SU-DHL-6 (cell line): ENCODE results near the gene CAPN15.

Source experiments
- H2AFZ ChIP-seq: fragments of 200-600 bp; sonication (generic); 2 replicates; pipeline ENCODE4 v1.6.1; 2014; ENCODE audit warnings: low read depth, mild to moderate bottlenecking, moderate library complexity, mixed read lengths, antibody characterized with exemption, low read length; ENCODE audit not compliant: severe bottlenecking
- H3F3A ChIP-seq: fragments of 200-600 bp; shearing (Covaris generic); 2 replicates; pipeline ENCODE4 v1.6.0; 2016; ENCODE audit warnings: antibody characterized with exemption, mild to moderate bottlenecking; ENCODE audit not compliant: insufficient read depth
- H3K27ac ChIP-seq: fragments of 200-600 bp; sonication (generic); 2 replicates; pipeline ENCODE4 v1.5.1; 2016; ENCODE audit warnings: low read depth, mild to moderate bottlenecking, low read length, moderate library complexity, mixed read lengths
- H3K27me3 ChIP-seq: fragments of 200-600 bp; sonication (generic), shearing (Covaris generic); 2 replicates; pipeline ENCODE4 v1.6.0; 2014; ENCODE audit warnings: mild to moderate bottlenecking, low read length
- H3K36me3 ChIP-seq: fragments of 200-600 bp; sonication (generic); 2 replicates; pipeline ENCODE4 v1.6.1; 2014; ENCODE audit warnings: mild to moderate bottlenecking, low read length, mixed read lengths
- H3K4me2 ChIP-seq: fragments of 300-600, 200-600 bp; shearing (Covaris generic), sonication (generic); 2 replicates; pipeline ENCODE4 v1.6.0; 2014; ENCODE audit warnings: low read length, low read depth, mild to moderate bottlenecking; ENCODE audit not compliant: poor library complexity, severe bottlenecking
- H3K4me3 ChIP-seq: fragments of 200-600 bp; sonication (generic); 2 replicates; pipeline ENCODE4 v1.5.1; 2014; ENCODE audit warnings: antibody characterized with exemption, low read length, mild to moderate bottlenecking, mixed read lengths; ENCODE audit not compliant: insufficient read depth, poor library complexity, severe bottlenecking
- H3K79me2 ChIP-seq: fragments of 200-600 bp; sonication (generic); 2 replicates; pipeline ENCODE4 v1.6.1; 2014; ENCODE audit warnings: mild to moderate bottlenecking, low read length, moderate library complexity; ENCODE audit not compliant: insufficient read depth
- H3K9ac ChIP-seq: fragments of 200-600 bp; sonication (generic); 2 replicates; pipeline ENCODE4 v1.7.0; 2014; ENCODE audit warnings: mild to moderate bottlenecking, low read length
- H3K9me2 ChIP-seq: fragments of 200-600 bp; sonication (generic); replicated peaks from 2 replicates; pipeline ENCODE4 v1.6.1; 2014; ENCODE audit warnings: low read length; ENCODE audit not compliant: insufficient read depth
- H3K9me3 ChIP-seq: fragments of 200-600 bp; sonication (generic); 2 replicates; pipeline ENCODE4 v1.6.1; 2014; ENCODE audit warnings: low read length, mixed read lengths; ENCODE audit not compliant: insufficient read depth
- H4K20me1 ChIP-seq: fragments of 200-600 bp; sonication (generic); 2 replicates; pipeline ENCODE4 v1.6.1; 2014; ENCODE audit warnings: low read depth, mild to moderate bottlenecking, antibody characterized with exemption, low read length, moderate library complexity, mixed read lengths
- EZH2phosphoT487 ChIP-seq: fragments of 200-600 bp; sonication (generic), shearing (Covaris generic); conservative IDR thresholded peaks from 2 replicates; pipeline ENCODE4 v1.6.1; 2018; ENCODE audit warnings: mild to moderate bottlenecking, antibody characterized with exemption, low read length, moderate library complexity, mixed read lengths
- TF ChIP-seq, protein P1 (sequence below): fragments of 200-600 bp; sonication (generic); IDR thresholded peaks from one replicate; pipeline ENCODE4 v1.5.1; 2017; ENCODE audit warnings: antibody characterized with exemption, mild to moderate bottlenecking, low read length, moderate library complexity; ENCODE audit not compliant: insufficient read depth, poor library complexity, severe bottlenecking

The CAPN15 gene

DNA sequence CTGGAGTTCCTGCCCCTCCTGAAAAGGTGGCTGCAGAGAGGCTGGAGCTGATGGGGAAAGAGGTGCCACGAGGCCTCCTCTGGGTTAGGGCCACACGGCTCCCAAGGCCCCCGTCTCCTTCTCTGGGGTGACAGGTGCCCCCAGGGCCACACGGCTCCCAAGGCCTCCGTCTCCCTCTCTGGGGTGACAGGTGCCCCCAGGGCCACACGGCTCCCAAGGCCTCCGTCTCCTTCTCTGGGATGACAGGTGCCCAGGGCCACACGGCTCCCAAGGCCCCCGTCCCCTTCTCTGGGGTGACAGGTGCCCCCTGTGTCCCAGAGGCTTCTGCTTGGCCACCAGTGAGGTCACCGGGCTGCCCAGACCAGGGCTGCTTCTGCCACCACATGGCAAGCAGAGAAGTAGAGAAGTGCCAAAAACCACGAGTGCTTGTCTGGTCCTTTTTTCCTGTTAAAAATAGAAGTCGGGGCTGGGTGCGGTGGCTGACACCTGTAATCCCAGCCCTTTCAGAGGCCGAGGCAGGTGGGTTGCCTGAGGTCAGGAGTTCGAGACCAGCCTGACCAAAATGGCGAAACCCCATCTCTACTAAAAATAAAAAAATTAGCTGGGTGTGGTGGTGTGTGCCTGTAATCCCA, 4.1 kb downstream of the CAPN15 start:
- no peaks in the 10 kb centered on the region for H3F3A ChIP-seq
- H3K27ac ChIP-seq: no peak overlapping the region
- H3K9ac ChIP-seq: no peak overlapping the region
- H3K9me2 ChIP-seq: no peaks in the 10 kb centered on the region
- H3K9me3 ChIP-seq: no peaks in the 10 kb centered on the region
- no peak overlapping the region for H2AFZ ChIP-seq
- no peak overlapping the region for H3K4me2 ChIP-seq
- TF ChIP-seq, protein P1, sequence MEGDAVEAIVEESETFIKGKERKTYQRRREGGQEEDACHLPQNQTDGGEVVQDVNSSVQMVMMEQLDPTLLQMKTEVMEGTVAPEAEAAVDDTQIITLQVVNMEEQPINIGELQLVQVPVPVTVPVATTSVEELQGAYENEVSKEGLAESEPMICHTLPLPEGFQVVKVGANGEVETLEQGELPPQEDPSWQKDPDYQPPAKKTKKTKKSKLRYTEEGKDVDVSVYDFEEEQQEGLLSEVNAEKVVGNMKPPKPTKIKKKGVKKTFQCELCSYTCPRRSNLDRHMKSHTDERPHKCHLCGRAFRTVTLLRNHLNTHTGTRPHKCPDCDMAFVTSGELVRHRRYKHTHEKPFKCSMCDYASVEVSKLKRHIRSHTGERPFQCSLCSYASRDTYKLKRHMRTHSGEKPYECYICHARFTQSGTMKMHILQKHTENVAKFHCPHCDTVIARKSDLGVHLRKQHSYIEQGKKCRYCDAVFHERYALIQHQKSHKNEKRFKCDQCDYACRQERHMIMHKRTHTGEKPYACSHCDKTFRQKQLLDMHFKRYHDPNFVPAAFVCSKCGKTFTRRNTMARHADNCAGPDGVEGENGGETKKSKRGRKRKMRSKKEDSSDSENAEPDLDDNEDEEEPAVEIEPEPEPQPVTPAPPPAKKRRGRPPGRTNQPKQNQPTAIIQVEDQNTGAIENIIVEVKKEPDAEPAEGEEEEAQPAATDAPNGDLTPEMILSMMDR: no peak
- TF ChIP-seq EZH2phosphoT487: no peak
- peaks cover 70% of the 10 kb centered on the region for H3K79me2 ChIP-seq
- H3K36me3 ChIP-seq: no peaks in the 10 kb centered on the region
- no peaks in the 10 kb centered on the region; the same call in 1 of the 2 replicates for H4K20me1 ChIP-seq
- no peaks in the 10 kb centered on the region for H3K27me3 ChIP-seq
- no peak overlapping the region for H3K4me3 ChIP-seq

DNA sequence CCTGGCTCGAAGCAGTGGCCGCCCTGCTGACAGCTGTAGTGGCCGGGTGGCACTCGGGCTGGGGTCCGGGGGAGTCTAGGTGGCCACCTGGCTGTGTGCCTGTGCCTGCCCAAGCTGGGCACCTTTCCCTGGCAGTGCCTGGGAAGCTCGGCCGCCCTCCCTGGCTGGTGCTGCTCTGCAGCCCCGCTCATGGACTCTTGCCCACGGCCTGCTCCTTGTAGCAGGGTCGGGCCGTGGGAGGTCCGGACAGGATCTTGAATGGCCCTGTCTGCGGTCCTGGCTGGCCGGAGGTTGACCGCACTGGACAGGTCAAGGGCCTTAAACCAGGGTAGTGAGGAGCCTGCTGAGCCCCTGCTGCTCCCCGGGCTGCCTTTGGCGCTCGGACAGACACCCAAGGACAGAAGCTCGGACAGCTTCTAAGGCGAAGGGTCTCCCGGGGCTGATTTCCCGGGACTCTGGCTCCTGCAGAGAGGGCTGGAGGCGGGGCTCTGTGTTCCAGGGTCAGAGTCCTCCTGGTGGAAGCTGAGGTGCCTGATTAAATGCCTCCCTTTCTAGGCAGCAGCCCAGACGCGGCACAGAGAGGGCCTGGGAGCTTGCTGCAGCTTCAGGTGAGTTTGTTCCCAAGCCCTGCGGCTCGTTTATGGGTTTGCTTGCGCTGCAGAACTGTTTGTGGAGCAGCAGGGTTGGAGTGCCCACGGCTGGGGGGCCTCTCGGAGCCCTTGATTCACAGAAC, 6.0 kb downstream of the CAPN15 start:
- Histone ChIP-seq H3K79me2 (peaks cover 69% of the 10 kb centered on the region), H3K4me2 (no peak overlapping the region), H3K9ac (no peak overlapping the region), H2AFZ (no peak overlapping the region), H3K9me3 (no peaks in the 10 kb centered on the region), H3K36me3 (no peaks in the 10 kb centered on the region), H3K4me3 (no peak overlapping the region), H3K27me3 (no peaks in the 10 kb centered on the region), H4K20me1 (no peaks in the 10 kb centered on the region; the same call in 1 of the 2 replicates), H3F3A (no peaks in the 10 kb centered on the region), H3K27ac (no peak overlapping the region), H3K9me2 (no peaks in the 10 kb centered on the region)
- TF ChIP-seq, protein P1: no peak
- no peak for TF ChIP-seq EZH2phosphoT487

DNA sequence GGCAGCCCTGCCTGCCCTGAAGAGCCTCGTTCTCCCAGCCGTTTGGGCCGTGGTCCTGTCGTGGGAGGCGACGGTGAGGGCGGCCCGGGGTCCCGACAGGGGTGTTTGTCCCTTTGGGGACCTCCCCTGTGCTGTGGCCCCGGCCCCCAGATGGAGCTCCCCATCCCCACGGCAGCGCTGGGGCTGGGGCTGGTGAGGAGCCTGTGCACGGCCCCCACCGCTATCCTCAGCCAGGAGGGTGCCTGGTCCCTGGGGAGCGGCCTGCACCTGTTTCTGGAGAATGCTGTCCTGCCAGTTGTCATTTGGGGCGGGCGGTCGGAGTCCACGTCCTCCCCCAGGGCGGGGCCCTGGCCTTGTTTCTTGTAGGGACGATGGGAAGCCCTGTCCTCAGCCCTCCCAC, 6.6 kb downstream of the CAPN15 start:
- H3K4me3 ChIP-seq: no peak overlapping the region

More for the DNA sequence above, 6.6 kb downstream of the CAPN15 start:
- H3K9me3 ChIP-seq: no peaks in the 10 kb centered on the region
- no peaks in the 10 kb centered on the region; the same call in 1 of the 2 replicates for H4K20me1 ChIP-seq
- no peak overlapping the region for H3K4me2 ChIP-seq
- peaks cover 64% of the 10 kb centered on the region for H3K79me2 ChIP-seq
- TF ChIP-seq EZH2phosphoT487: no peak
- TF ChIP-seq, protein P1: no peak
- H3F3A ChIP-seq: no peaks in the 10 kb centered on the region
- no peaks in the 10 kb centered on the region for H3K27me3 ChIP-seq
- no peaks in the 10 kb centered on the region for H3K9me2 ChIP-seq
- H2AFZ ChIP-seq: no peak overlapping the region
- H3K9ac ChIP-seq: no peak overlapping the region
- no peaks in the 10 kb centered on the region for H3K36me3 ChIP-seq
- no peak overlapping the region for H3K27ac ChIP-seq
